ENCODE results near the gene MAML3.
A peak's percentile ranks its signal among the peaks of the same experiment; 100 is the strongest.

MAML3 gene

DNA sequence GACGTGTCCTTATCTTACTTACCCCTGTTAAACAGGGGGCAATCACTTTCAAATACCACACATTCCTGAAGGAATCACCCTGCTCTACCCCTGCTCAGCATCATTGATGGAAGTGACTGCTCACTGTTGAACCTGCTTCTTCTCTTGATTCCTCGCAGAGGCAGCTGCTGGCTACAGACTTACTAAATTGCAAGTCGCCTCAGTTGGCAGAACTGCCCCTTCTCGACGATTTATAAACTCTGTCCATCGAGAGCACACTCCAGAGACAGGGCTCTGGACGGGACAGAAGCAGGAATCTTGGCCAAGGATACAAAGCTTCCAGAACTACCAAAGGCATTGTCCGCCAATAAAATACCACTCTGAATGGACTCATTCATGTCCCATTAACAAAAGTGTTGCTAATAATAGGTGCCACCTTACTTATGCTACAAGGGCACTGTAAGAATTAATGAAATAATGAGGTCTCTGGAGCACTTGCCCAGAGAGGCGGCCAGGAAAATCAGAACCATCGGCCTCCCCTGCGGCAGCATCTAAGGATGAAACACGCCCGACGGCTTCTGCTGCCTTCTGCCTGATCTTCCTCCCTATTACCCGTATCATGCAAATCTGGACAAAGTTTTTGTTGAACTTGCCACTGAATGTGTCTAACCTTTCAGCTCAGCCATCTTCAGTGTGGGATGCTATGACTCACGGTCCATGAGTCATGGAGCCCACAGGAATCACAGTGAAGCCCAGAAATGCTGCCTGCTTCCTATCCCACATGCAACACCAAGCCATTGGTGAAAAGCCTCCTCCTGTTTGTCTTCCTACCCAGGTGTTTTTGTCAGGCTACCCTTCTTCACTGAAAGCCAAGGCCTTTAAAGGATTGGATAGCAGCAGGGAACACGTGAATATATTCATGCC, 164.9 kb downstream of the MAML3 start:
- Histone ChIP-seq H3K27me3 (no peaks in the 10 kb centered on the region), H3K4me3 (ENCODE audit: low read depth, low read length) (no peak overlapping the region), H3K4me1 (peaks cover 19% of the 10 kb centered on the region), H3K9me3 (no peaks in the 10 kb centered on the region), H3K36me3 (no peaks in the 10 kb centered on the region)
- TF ChIP-seq, protein P1, sequence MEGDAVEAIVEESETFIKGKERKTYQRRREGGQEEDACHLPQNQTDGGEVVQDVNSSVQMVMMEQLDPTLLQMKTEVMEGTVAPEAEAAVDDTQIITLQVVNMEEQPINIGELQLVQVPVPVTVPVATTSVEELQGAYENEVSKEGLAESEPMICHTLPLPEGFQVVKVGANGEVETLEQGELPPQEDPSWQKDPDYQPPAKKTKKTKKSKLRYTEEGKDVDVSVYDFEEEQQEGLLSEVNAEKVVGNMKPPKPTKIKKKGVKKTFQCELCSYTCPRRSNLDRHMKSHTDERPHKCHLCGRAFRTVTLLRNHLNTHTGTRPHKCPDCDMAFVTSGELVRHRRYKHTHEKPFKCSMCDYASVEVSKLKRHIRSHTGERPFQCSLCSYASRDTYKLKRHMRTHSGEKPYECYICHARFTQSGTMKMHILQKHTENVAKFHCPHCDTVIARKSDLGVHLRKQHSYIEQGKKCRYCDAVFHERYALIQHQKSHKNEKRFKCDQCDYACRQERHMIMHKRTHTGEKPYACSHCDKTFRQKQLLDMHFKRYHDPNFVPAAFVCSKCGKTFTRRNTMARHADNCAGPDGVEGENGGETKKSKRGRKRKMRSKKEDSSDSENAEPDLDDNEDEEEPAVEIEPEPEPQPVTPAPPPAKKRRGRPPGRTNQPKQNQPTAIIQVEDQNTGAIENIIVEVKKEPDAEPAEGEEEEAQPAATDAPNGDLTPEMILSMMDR (IDR thresholded peaks at IDR 0.05; ENCODE audit: low read depth, low read length) = no peak
- DNase-seq = peak; percentile 34

GRCh38 chr4:139987502-139987850, 166.5 kb downstream of the MAML3 start:
- TF ChIP-seq, protein P1 (IDR thresholded peaks at IDR 0.05; ENCODE audit: low read depth, low read length) = no peak
- H3K4me1 ChIP-seq = peaks cover 19% of the 10 kb centered on the region
- no peaks in the 10 kb centered on the region for H3K27me3 ChIP-seq
- no peak for DNase-seq
- no peaks in the 10 kb centered on the region for H3K36me3 ChIP-seq
- H3K4me3 ChIP-seq (ENCODE audit: low read depth, low read length) = no peak overlapping the region
- H3K9me3 ChIP-seq = no peaks in the 10 kb centered on the region

DNA sequence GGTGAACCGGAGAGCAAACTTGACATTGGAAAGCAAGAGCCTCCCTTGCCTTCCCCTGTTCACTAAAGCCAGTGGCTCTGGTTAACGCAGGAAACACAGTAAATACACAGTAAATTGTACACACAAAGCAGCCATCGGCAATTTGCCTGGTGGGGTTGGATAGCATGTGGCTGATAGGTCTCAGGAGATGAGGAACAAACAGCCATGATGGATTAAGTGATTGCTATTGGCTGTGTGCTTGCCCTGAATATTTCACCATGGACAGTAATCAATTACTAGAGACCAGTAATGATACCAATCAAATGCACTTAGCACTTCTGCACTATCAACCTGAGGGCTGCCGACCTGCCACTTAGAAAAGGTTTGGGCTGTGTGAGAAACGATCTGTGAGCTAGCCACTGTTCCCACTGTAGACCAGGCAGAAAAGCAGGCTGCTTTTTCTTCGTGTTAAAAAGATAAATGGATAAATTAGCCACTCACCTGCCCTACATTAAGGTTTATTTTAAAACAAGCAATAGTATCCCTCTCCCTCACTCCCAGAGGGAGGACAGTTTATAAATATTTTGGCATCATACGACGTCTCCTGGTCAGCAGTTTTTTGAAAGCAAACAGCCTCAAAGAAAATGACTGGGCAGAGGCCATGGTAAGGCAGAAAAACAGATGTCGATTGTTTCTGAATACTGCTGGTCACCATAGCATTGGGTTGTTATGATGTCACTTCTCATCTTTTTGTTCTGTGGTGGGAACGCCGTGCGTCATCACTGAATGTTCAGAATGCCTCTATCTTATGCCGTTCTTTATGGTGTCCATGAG, 167.1 kb downstream of the MAML3 start:
- H3K27me3 ChIP-seq = no peaks in the 10 kb centered on the region
- no peaks in the 10 kb centered on the region for H3K36me3 ChIP-seq
- DNase-seq = peak; percentile 26
- TF ChIP-seq, protein P1 (IDR thresholded peaks at IDR 0.05; ENCODE audit: low read depth, low read length) = no peak
- H3K4me3 ChIP-seq (ENCODE audit: low read depth, low read length) = no peak overlapping the region; the same call in 1 of the 2 replicates
- no peaks in the 10 kb centered on the region for H3K9me3 ChIP-seq
- H3K4me1 ChIP-seq = peaks cover 19% of the 10 kb centered on the region

DNA sequence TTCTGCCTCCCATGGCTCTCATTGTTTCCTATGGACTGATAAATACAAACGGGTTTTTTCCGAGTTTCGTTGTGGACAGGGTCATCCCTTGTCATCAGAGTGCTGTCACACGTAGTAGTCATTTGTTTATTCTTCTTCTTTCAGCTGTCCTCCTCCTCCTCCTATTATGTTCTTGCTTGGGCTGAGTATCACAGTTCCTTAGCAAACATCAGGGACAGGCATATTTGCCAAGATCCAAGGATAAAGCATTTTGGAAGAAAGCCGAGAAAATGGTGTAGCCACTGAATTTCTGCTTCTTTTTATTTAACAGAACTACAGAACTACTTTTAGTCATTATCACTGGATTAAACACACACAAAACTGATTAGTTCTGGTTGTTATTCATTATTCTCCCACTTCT, 167.9 kb downstream of the MAML3 start:
- TF ChIP-seq, protein P1 (IDR thresholded peaks at IDR 0.05; ENCODE audit: low read depth, low read length) = no peak
- no peaks in the 10 kb centered on the region for H3K27me3 ChIP-seq
- no peak overlapping the region for H3K4me3 ChIP-seq (ENCODE audit: low read depth, low read length)
- no peak for DNase-seq
- H3K36me3 ChIP-seq = no peaks in the 10 kb centered on the region
- no peaks in the 10 kb centered on the region for H3K9me3 ChIP-seq
- peaks cover 19% of the 10 kb centered on the region for H3K4me1 ChIP-seq

DNA sequence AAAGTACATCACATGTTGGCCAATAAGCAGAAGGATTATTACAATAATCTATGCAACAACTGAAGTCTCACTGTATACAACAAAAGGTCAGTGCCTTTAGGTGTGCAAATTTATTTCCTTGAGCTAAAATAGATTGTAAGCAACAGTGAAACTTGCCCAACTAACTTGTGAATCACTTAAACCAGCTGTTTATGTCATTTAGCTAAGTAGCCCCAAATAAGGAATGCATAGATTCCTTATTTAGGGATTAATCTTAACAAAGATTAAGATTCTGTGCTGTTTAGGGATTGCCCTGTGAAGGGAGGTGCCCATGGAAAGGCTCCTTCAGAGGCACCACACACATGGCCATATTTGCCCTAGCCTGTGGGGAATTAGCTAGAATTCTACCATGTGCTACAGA, 168.6 kb downstream of the MAML3 start:
- DNase-seq = no peak
- TF ChIP-seq, protein P1 (IDR thresholded peaks at IDR 0.05; ENCODE audit: low read depth, low read length) = no peak
- no peak overlapping the region for H3K4me3 ChIP-seq (ENCODE audit: low read depth, low read length)
- no peaks in the 10 kb centered on the region for H3K27me3 ChIP-seq
- H3K36me3 ChIP-seq = no peaks in the 10 kb centered on the region
- peaks cover 19% of the 10 kb centered on the region for H3K4me1 ChIP-seq
- H3K9me3 ChIP-seq = no peaks in the 10 kb centered on the region

Measured in BE2C (cell line).